D721Med (cell line): ENCODE data around the gene WNT11.

Source experiments
- DNase-seq: peaks from one replicate; pipeline ENCODE4 v3.0.0; 2011; ENCODE audit warnings: low spot score; ENCODE audit not compliant: insufficient read length
- FAIRE-seq: peaks from 2 replicates; lab custom pipeline; 2011; peaks lifted over from hg19 to GRCh38; lab: Jason Lieb, UNC
- CTCF ChIP-seq: IDR thresholded peaks from 2 replicates; pipeline ENCODE4 v1.5.1; 2012; ENCODE audit warnings: mild to moderate bottlenecking, control low read depth; ENCODE audit not compliant: insufficient read depth; ENCODE audit errors: missing control alignments

The WNT11 gene

DNA sequence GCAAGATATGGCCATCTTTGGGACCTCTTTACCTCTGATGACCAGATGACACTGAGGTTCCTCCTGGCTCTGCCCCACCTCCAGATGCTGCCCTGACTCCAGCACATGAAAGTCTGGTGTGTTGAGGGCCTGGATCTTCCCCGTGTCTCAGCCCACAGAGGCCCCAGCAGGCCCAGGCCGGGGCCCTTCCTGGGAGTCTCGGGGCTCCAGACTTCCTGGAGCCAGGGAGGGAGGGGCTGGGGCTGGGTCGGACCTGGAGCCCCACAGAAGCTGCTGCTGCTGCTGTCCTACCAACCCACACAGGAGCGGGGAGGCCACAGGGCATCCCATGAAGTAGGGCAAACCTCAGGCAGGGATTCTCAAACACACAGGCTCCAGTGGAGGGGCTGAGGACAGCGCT lies 32.2 kb upstream of the WNT11 start:
- no peak for TF ChIP-seq CTCF
- DNase-seq (no peak), FAIRE-seq (no peak)

DNA sequence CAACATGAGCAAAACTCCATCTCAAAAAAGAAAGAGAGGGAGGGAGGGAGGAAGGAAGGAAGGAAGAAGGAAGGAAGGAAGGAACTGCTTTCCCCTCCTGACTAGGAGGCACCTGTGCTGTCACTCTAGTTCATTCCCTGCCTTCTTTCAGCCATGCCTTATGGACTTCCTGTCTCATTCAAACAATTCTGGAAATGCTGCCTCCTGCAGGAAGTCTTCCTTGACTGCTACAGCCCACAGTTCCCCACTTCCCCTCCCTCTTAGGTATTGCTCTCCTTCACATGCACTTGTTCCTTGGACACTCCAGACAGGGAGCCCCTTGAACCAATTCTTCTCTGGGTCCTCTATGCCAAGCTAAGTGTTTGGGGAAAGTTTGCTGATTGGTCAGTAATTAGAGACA lies 31.6 kb upstream of the WNT11 start:
- TF ChIP-seq CTCF: peak; percentile 2
- DNase-seq (no peak), FAIRE-seq (no peak)

- FAIRE-seq: no peak
- TF ChIP-seq CTCF: no peak
- no peak for DNase-seq
Observed at GRCh38 chr11:76237000-76237649, 30.8 kb upstream of the WNT11 start.

DNA sequence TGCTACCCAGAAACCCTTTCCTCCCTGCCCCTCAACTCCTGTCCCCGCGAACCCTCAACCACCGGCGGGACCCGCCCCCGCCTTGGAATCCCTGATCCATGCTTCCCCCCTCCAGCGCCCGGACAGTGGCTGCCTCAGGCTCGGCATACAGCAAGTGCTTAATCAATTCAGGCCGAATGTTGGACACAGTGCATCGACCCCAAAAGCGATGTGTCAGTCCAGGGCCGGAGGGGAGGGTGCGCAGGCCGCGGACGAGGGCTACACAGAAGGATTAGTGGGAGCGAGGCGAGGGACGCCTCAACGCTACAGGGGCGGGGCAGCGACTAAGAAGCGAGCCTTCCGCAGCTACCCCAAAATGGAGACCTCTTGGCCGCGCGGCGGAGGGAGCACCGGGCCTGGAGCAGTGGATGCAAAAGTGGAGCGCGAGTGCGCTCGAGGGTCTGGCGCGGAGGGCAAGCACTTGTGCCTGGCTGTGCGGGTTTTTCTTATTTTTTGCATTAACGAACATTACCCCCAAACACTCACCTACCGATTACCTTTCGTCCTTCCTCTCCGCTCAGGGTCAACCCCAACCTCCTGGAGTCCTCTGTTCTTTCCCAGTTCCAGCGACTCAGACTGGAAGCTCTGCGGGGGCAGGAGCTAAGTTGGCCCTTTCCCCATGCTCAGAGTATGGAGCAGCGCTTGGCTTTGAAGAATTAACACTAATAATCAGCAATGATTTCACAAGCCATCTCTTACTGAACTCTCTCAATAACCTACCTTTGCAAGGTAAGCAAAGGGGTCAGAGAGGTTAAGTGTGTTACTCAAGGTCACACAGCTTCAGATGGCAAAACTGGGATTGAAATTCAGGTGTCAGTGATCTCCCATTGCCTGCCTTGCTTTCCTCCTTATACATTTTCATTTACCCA lies 30.0 kb upstream of the WNT11 start:
- DNase-seq: no peak
- no peak for TF ChIP-seq CTCF
- FAIRE-seq: no peak

DNA sequence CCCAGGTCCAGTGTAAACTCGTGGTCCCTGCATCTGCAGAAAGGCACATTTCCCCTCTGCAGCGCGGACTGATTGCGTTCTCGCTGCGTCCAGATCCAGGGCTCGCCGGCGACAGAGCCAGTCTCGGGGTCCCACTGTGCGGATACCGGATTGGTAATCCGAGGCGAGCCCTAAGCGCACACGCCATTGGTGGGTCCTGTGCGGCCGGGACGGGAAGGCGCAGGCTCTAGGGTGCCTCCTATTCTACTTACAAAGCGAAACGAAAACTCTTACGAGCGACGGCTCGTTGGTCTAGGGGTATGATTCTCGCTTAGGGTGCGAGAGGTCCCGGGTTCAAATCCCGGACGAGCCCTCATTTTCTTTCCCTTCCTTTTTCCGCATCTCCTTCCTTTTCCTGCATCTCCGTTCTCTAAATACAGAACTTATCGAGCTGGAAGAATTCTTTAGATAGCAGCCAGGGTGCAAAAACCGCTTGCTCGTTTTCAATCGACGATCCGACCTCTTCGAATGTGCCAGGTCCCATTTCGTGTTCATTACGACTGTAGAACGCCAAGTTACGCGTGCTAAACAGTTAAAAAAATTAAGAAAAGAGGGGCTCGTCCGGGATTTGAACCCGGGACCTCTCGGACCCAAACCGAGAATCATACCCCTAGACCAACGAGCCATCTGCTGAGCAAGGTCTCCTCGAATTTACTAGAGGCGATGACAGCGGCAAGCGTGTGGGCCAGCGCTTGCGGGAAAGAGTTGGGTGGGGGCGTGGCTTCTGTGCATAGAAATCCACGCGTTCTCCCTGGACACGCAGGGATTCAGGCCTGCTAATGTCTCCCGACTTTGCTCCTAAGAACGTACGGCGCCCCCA lies 29.2 kb upstream of the WNT11 start:
- no peak for FAIRE-seq
- no peak for TF ChIP-seq CTCF
- DNase-seq: peak; percentile 89

DNA sequence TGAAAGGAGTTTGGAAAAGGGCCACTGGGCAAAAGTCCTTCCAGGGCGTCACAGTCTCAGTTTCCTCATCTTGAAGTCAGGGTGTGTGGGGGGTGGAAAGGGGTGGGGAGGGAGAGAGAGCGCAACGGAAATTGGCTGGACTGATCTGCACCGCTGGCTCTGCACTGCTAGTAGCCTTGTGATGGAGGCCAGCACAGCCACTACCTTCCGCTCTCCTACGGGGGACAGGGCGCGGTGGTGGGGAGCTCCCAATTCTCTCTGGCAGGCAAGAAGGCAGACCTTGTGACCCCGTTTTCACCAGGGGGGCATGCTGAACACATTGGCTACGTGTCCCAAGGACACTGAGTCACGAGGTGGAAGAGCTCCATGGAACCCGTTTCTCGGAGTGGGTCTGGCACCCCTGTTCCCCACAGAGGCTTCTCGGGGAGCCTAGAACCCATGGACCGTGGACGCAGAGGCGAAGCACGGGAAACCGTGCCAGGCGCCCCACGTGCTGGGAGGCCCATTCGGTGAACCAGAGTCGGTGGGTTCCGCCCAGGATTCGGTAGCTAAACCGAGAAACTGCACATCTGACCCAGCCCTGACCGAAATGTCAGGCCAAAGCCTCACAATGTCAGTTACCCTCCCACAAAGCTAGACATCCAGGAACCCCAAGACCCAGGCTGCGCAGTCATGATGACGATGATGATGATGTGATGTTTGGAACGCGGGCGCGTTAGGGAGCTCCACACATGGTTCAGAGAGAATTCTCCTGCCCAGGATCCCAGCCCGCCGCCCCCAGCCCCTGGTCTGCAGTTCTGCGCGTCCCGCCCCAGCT lies 28.3 kb upstream of the WNT11 start:
- no peak for TF ChIP-seq CTCF
- FAIRE-seq: no peak
- DNase-seq: no peak
